ENCODE results near the gene DAAM1. TPM values are rescaled to one million over a fixed set of nuclear protein-coding genes. Genes with fewer than 3 reads are reported as not detected.

The DAAM1 gene
- total and polyA plus RNA-seq, 10 donors, result 8.3 to 76.1 (median 35.2) TPM

GRCh38 chr14:59332727-59333126 lies 144.3 kb downstream of the DAAM1 start:
- peaks cover 0 to 37% (median 8%) of the 10 kb centered on the region in 6 donors for H3K36me3 ChIP-seq
- H3K27ac ChIP-seq, result peak overlapping the region in 5 of 8 donors; percentile 9 to 60 (median 48)
- TF ChIP-seq CTCF (IDR thresholded peaks at IDR 0.05 in 8 of 11, conservative IDR thresholded peaks at IDR 0.05 in 3 of 11), result no peak
- no peak for TF ChIP-seq POLR2AphosphoS5 (IDR thresholded peaks at IDR 0.05)
- TF ChIP-seq POLR2A (IDR thresholded peaks at IDR 0.05), result no peak
- no peak overlapping the region for H3K4me3 ChIP-seq
- H3K27me3 ChIP-seq (replicated peaks in 1 of 7), result no peaks in the 10 kb centered on the region
- DNase-seq, result no peak
- peaks cover 0 to 38% (median 17%) of the 10 kb centered on the region in 6 donors for H3K4me1 ChIP-seq
- WGBS, 5 donors, result 55 to 83% (median 68%) methylated on average over 2 of the region's 2 CpGs
- intact Hi-C loops (cut with DNase I; ENCODE audit: low total_unique reads), result no loop called here
- H3K9me3 ChIP-seq, result no peaks in the 10 kb centered on the region

GRCh38 chr14:59333235-59333634 lies 144.8 kb downstream of the DAAM1 start:
- DNase-seq, result no peak
- peaks cover 0 to 38% (median 18%) of the 10 kb centered on the region in 6 donors for H3K4me1 ChIP-seq
- H3K27me3 ChIP-seq (replicated peaks in 1 of 7), result no peaks in the 10 kb centered on the region
- intact Hi-C loops (cut with DNase I; ENCODE audit: low total_unique reads), result no loop called here
- peaks cover 0 to 35% (median 8%) of the 10 kb centered on the region in 6 donors for H3K36me3 ChIP-seq
- peak overlapping the region in 6 of 8 donors; percentile 7 to 60 (median 44) for H3K27ac ChIP-seq
- no peak for TF ChIP-seq POLR2A (IDR thresholded peaks at IDR 0.05)
- no peak for TF ChIP-seq CTCF (IDR thresholded peaks at IDR 0.05 in 8 of 11, conservative IDR thresholded peaks at IDR 0.05 in 3 of 11)
- no peak for TF ChIP-seq POLR2AphosphoS5 (IDR thresholded peaks at IDR 0.05)
- no peaks in the 10 kb centered on the region for H3K9me3 ChIP-seq
- WGBS, 5 donors, result 58 to 89% (median 73%) methylated on average over 2 of the region's 2 CpGs
- H3K4me3 ChIP-seq, result no peak overlapping the region

GRCh38 chr14:59333668-59334067 lies 145.2 kb downstream of the DAAM1 start:
- intact Hi-C loops (cut with DNase I; ENCODE audit: low total_unique reads), result no loop called here
- H3K27ac ChIP-seq, result peak overlapping the region in 5 of 8 donors; percentile 7 to 60 (median 39)
- no peaks in the 10 kb centered on the region for H3K27me3 ChIP-seq (replicated peaks in 1 of 7)
- peaks cover 0 to 35% (median 8%) of the 10 kb centered on the region in 6 donors for H3K36me3 ChIP-seq
- 42 to 79% (median 63%) methylated on average over 1 of the region's 1 CpG for WGBS, 5 donors
- H3K9me3 ChIP-seq, result no peaks in the 10 kb centered on the region
- no peak for DNase-seq
- H3K4me1 ChIP-seq, result peaks cover 0 to 38% (median 18%) of the 10 kb centered on the region in 6 donors
- H3K4me3 ChIP-seq, result no peak overlapping the region
- TF ChIP-seq POLR2A (IDR thresholded peaks at IDR 0.05) (no peak), CTCF (IDR thresholded peaks at IDR 0.05 in 8 of 11, conservative IDR thresholded peaks at IDR 0.05 in 3 of 11) (no peak), POLR2AphosphoS5 (IDR thresholded peaks at IDR 0.05) (no peak)

GRCh38 chr14:59334253-59334652 lies 145.8 kb downstream of the DAAM1 start:
- no peak for DNase-seq
- Histone ChIP-seq H3K27me3 (replicated peaks in 1 of 7) (no peaks in the 10 kb centered on the region), H3K27ac (peak overlapping the region in 5 of 8 donors; percentile 12 to 60 (median 39)), H3K9me3 (no peaks in the 10 kb centered on the region), H3K36me3 (peaks cover 0 to 35% (median 8%) of the 10 kb centered on the region in 6 donors), H3K4me3 (no peak overlapping the region), H3K4me1 (peaks cover 0 to 38% (median 18%) of the 10 kb centered on the region in 6 donors)
- intact Hi-C loops (cut with DNase I; ENCODE audit: low total_unique reads), result no loop called here
- WGBS, 5 donors, result 87 to 90% (median 87%) methylated on average over 3 of the region's 3 CpGs
- no peak for TF ChIP-seq POLR2A (IDR thresholded peaks at IDR 0.05)
- no peak for TF ChIP-seq POLR2AphosphoS5 (IDR thresholded peaks at IDR 0.05)
- no peak for TF ChIP-seq CTCF (IDR thresholded peaks at IDR 0.05 in 8 of 11, conservative IDR thresholded peaks at IDR 0.05 in 3 of 11)

Measured in spleen (tissue), 11 donors.